SU-DHL-6 (cell line): ENCODE results near the gene TBC1D5.

Experiments used
- H2AFZ ChIP-seq: fragments of 200-600 bp; sonication (generic); 2 replicates; pipeline ENCODE4 v1.6.1; 2014; ENCODE audit warnings: low read depth, mild to moderate bottlenecking, moderate library complexity, mixed read lengths, antibody characterized with exemption, low read length; ENCODE audit not compliant: severe bottlenecking
- H3F3A ChIP-seq: fragments of 200-600 bp; shearing (Covaris generic); 2 replicates; pipeline ENCODE4 v1.6.0; 2016; ENCODE audit warnings: antibody characterized with exemption, mild to moderate bottlenecking; ENCODE audit not compliant: insufficient read depth
- H3K27ac ChIP-seq: fragments of 200-600 bp; sonication (generic); 2 replicates; pipeline ENCODE4 v1.5.1; 2016; ENCODE audit warnings: low read depth, mild to moderate bottlenecking, low read length, moderate library complexity, mixed read lengths
- H3K27me3 ChIP-seq: fragments of 200-600 bp; sonication (generic), shearing (Covaris generic); 2 replicates; pipeline ENCODE4 v1.6.0; 2014; ENCODE audit warnings: mild to moderate bottlenecking, low read length
- H3K36me3 ChIP-seq: fragments of 200-600 bp; sonication (generic); 2 replicates; pipeline ENCODE4 v1.6.1; 2014; ENCODE audit warnings: mild to moderate bottlenecking, low read length, mixed read lengths
- H3K4me2 ChIP-seq: fragments of 300-600, 200-600 bp; shearing (Covaris generic), sonication (generic); 2 replicates; pipeline ENCODE4 v1.6.0; 2014; ENCODE audit warnings: low read length, low read depth, mild to moderate bottlenecking; ENCODE audit not compliant: poor library complexity, severe bottlenecking
- H3K4me3 ChIP-seq: fragments of 200-600 bp; sonication (generic); 2 replicates; pipeline ENCODE4 v1.5.1; 2014; ENCODE audit warnings: antibody characterized with exemption, low read length, mild to moderate bottlenecking, mixed read lengths; ENCODE audit not compliant: insufficient read depth, poor library complexity, severe bottlenecking
- H3K79me2 ChIP-seq: fragments of 200-600 bp; sonication (generic); 2 replicates; pipeline ENCODE4 v1.6.1; 2014; ENCODE audit warnings: mild to moderate bottlenecking, low read length, moderate library complexity; ENCODE audit not compliant: insufficient read depth
- H3K9ac ChIP-seq: fragments of 200-600 bp; sonication (generic); 2 replicates; pipeline ENCODE4 v1.7.0; 2014; ENCODE audit warnings: mild to moderate bottlenecking, low read length
- H3K9me2 ChIP-seq: fragments of 200-600 bp; sonication (generic); replicated peaks from 2 replicates; pipeline ENCODE4 v1.6.1; 2014; ENCODE audit warnings: low read length; ENCODE audit not compliant: insufficient read depth
- H3K9me3 ChIP-seq: fragments of 200-600 bp; sonication (generic); 2 replicates; pipeline ENCODE4 v1.6.1; 2014; ENCODE audit warnings: low read length, mixed read lengths; ENCODE audit not compliant: insufficient read depth
- H4K20me1 ChIP-seq: fragments of 200-600 bp; sonication (generic); 2 replicates; pipeline ENCODE4 v1.6.1; 2014; ENCODE audit warnings: low read depth, mild to moderate bottlenecking, antibody characterized with exemption, low read length, moderate library complexity, mixed read lengths
- CTCF ChIP-seq: fragments of 200-600 bp; sonication (generic); IDR thresholded peaks from one replicate; pipeline ENCODE4 v1.5.1; 2017; ENCODE audit warnings: antibody characterized with exemption, mild to moderate bottlenecking, low read length, moderate library complexity; ENCODE audit not compliant: insufficient read depth, poor library complexity, severe bottlenecking
- EZH2phosphoT487 ChIP-seq: fragments of 200-600 bp; sonication (generic), shearing (Covaris generic); conservative IDR thresholded peaks from 2 replicates; pipeline ENCODE4 v1.6.1; 2018; ENCODE audit warnings: mild to moderate bottlenecking, antibody characterized with exemption, low read length, moderate library complexity, mixed read lengths

Gene TBC1D5

GRCh38 chr3:17390785-17391184, 351.6 kb downstream of the TBC1D5 start:
- Histone ChIP-seq H3K36me3 (no peaks in the 10 kb centered on the region), H3K9ac (no peak overlapping the region), H3K79me2 (no peaks in the 10 kb centered on the region)

DNA sequence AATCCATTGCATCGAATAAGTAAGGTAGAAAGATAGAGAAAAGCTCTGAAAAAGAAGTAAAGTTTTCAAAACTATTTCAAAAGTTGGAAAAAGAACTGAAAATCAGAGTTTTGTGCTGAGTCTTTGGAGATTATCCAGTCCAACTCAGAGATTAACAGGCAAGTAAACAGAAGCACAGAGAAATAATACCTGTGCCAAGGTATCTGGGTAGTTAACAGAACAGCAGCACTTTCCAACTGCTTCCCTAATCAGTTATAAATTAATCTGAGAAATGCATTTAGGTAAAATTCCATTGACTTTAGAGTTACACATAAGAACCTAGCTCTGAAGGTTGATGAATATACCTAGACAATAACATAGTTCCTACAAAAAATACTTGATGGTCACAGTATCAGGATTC, 355.3 kb downstream of the TBC1D5 start:
- Histone ChIP-seq H2AFZ (no peak overlapping the region), H3K9me3 (no peaks in the 10 kb centered on the region), H3K9me2 (no peaks in the 10 kb centered on the region), H3K79me2 (no peaks in the 10 kb centered on the region), H3K36me3 (no peaks in the 10 kb centered on the region; the same call in 1 of the 2 replicates), H3K9ac (no peak overlapping the region), H4K20me1 (no peaks in the 10 kb centered on the region), H3K27me3 (no peaks in the 10 kb centered on the region), H3F3A (no peaks in the 10 kb centered on the region), H3K4me2 (no peak overlapping the region), H3K4me3 (no peak overlapping the region), H3K27ac (no peak overlapping the region)
- no peak for TF ChIP-seq CTCF
- no peak for TF ChIP-seq EZH2phosphoT487

More at GRCh38 chr3:17390785-17391184, 351.6 kb downstream of the TBC1D5 start:
- H3K4me2 ChIP-seq, result no peak overlapping the region
- H3K27me3 ChIP-seq, result no peaks in the 10 kb centered on the region
- no peaks in the 10 kb centered on the region for H3F3A ChIP-seq
- H4K20me1 ChIP-seq, result no peaks in the 10 kb centered on the region
- no peak for TF ChIP-seq EZH2phosphoT487
- TF ChIP-seq CTCF, result no peak
- H3K4me3 ChIP-seq, result no peak overlapping the region
- H2AFZ ChIP-seq, result no peak overlapping the region
- H3K9me3 ChIP-seq, result no peaks in the 10 kb centered on the region
- no peaks in the 10 kb centered on the region for H3K9me2 ChIP-seq
- H3K27ac ChIP-seq, result no peak overlapping the region

DNA sequence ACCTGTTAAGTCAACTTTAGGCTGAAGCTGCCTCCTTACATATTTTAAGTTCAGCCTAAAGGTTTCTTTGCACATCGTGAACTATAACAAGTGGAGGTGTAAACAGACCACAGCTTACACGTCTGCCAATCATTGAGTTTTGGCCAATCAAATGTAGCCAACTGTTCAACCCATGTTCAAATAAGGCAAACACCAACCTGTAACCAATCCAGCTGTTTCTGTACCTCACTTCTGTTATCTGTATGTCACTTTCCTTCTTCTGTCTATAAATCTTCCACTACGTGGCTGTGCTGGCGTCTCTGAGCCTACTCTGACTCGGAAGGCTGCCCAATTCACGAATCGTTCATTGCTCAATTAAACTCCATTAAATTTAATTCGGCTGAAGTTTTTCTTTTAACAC, 356.0 kb downstream of the TBC1D5 start:
- Histone ChIP-seq H3K4me3 (no peak overlapping the region), H3K9me3 (no peaks in the 10 kb centered on the region), H3K4me2 (no peak overlapping the region), H4K20me1 (no peaks in the 10 kb centered on the region), H3K27me3 (no peaks in the 10 kb centered on the region), H3K9ac (no peak overlapping the region), H3K79me2 (no peaks in the 10 kb centered on the region), H3F3A (no peaks in the 10 kb centered on the region), H2AFZ (no peak overlapping the region), H3K36me3 (no peaks in the 10 kb centered on the region; the same call in 1 of the 2 replicates), H3K9me2 (no peaks in the 10 kb centered on the region), H3K27ac (no peak overlapping the region)
- TF ChIP-seq CTCF (no peak), EZH2phosphoT487 (no peak)
